ENCODE data around the gene MYCBPAP. TPM values are rescaled to one million over a fixed set of nuclear protein-coding genes. Genes with fewer than 3 reads are reported as not detected.

Gene MYCBPAP
- total RNA-seq, 1 donor from 2014 or later = 0.72 TPM

DNA sequence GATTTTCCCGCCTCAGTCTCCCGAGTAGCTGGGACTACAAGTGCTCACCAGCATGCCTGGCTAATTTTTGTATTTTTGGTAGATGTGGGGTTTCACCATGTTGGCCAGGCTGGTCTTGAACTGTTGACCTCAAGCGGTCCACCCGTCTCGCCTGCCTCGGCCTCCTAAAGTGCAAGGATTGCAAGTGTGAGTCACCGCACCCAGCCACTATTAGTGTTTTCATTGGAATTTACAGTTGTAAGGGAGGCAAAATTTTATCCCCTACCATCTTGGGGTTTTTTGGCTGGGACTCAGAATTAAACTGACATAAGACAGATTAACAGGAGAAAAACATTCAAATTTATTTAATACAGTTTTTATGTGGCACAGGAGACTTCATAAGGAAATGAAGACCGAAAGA is 12.3 kb upstream of the MYCBPAP start:
- H3K4me3 Mint-ChIP-seq (ENCODE audit: unreplicated experiment) = no peak overlapping the region
- H3K27ac Mint-ChIP-seq (ENCODE audit: unreplicated experiment) = no peak overlapping the region
- H3K27me3 Mint-ChIP-seq (ENCODE audit: unreplicated experiment) = peaks cover 2% of the 10 kb centered on the region
- no peaks in the 10 kb centered on the region for H3K9me3 Mint-ChIP-seq (ENCODE audit: unreplicated experiment)
- no peaks in the 10 kb centered on the region for H3K36me3 Mint-ChIP-seq (ENCODE audit: low read depth, unreplicated experiment)
- TF ChIP-seq, protein P1, sequence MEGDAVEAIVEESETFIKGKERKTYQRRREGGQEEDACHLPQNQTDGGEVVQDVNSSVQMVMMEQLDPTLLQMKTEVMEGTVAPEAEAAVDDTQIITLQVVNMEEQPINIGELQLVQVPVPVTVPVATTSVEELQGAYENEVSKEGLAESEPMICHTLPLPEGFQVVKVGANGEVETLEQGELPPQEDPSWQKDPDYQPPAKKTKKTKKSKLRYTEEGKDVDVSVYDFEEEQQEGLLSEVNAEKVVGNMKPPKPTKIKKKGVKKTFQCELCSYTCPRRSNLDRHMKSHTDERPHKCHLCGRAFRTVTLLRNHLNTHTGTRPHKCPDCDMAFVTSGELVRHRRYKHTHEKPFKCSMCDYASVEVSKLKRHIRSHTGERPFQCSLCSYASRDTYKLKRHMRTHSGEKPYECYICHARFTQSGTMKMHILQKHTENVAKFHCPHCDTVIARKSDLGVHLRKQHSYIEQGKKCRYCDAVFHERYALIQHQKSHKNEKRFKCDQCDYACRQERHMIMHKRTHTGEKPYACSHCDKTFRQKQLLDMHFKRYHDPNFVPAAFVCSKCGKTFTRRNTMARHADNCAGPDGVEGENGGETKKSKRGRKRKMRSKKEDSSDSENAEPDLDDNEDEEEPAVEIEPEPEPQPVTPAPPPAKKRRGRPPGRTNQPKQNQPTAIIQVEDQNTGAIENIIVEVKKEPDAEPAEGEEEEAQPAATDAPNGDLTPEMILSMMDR (IDR thresholded peaks at IDR 0.05; ENCODE audit: unreplicated experiment) = no peak
- no peak for DNase-seq (ENCODE audit: low spot score)
- no peaks in the 10 kb centered on the region for H3K4me1 Mint-ChIP-seq (ENCODE audit: unreplicated experiment)

DNA sequence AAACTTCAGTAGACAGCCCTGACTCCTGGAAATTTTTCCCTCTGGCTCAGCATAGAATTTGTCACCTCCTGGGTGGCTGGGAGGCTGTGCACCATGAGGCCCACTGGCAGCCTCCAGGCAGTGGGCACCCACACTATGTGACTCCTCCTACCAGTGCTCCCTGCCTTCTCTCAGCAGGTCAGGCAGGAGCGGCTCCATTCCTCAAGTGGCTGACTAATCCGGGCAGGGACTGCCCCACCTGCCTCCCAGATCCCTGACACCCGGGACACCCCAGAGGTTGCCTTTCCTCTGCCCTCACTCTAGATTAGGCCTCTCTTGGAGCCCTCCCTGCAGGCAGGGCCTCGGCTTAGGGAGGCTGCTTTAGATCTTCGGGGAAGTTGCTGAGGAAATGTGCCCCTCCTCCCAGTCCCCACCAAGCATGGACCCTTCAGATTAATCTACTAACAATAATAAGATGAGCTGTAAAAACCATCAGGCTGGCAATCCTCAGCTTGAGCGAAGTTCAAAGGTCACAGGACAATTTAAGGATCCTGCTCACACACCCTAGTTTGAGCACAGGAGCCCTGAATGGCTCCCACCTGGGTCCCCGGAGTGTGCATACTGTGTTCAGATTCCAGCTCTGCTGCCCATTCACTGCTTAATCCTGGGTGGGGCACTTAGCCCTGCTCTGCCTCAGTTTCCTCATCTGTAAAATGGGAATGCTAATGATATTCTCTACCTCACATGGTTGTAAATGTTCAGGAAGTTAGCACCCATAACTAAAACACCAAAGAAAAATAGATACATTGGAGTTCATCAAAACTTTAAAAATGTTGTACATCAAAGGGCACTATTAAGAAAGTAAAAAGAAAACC is 10.0 kb upstream of the MYCBPAP start:
- H3K36me3 Mint-ChIP-seq (ENCODE audit: low read depth, unreplicated experiment) = no peaks in the 10 kb centered on the region
- H3K4me3 Mint-ChIP-seq (ENCODE audit: unreplicated experiment) = peak overlapping the region; percentile 37
- H3K27me3 Mint-ChIP-seq (ENCODE audit: unreplicated experiment) = peaks cover 2% of the 10 kb centered on the region
- no peaks in the 10 kb centered on the region for H3K4me1 Mint-ChIP-seq (ENCODE audit: unreplicated experiment)
- TF ChIP-seq, protein P1 (IDR thresholded peaks at IDR 0.05; ENCODE audit: unreplicated experiment) = no peak
- H3K9me3 Mint-ChIP-seq (ENCODE audit: unreplicated experiment) = no peaks in the 10 kb centered on the region
- DNase-seq (ENCODE audit: low spot score) = no peak
- no peak overlapping the region for H3K27ac Mint-ChIP-seq (ENCODE audit: unreplicated experiment)

DNA sequence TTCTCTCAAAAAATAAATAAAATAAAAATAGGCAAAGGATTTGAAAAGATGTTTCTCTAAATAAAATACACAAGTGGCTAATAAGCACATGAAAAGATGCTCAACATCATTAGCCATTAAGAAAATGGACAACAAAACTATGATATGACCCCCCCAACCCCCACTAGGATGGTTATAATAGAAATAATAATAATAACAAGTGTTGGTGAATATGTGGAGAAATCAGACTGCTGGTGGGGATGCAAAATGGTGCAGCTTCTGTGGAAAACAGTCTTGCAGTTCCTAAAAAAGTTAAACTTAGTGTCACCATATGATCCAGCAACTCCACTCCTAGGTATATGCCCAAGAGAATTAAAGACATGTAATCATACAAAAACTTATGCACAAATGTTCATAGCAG is 9.0 kb upstream of the MYCBPAP start:
- TF ChIP-seq, protein P1 (IDR thresholded peaks at IDR 0.05; ENCODE audit: unreplicated experiment) = no peak
- no peaks in the 10 kb centered on the region for H3K36me3 Mint-ChIP-seq (ENCODE audit: low read depth, unreplicated experiment)
- no peak overlapping the region for H3K27ac Mint-ChIP-seq (ENCODE audit: unreplicated experiment)
- H3K4me1 Mint-ChIP-seq (ENCODE audit: unreplicated experiment) = peaks cover 5% of the 10 kb centered on the region
- H3K4me3 Mint-ChIP-seq (ENCODE audit: unreplicated experiment) = no peak overlapping the region
- H3K27me3 Mint-ChIP-seq (ENCODE audit: unreplicated experiment) = peaks cover 2% of the 10 kb centered on the region
- DNase-seq (ENCODE audit: low spot score) = no peak
- no peaks in the 10 kb centered on the region for H3K9me3 Mint-ChIP-seq (ENCODE audit: unreplicated experiment)

DNA sequence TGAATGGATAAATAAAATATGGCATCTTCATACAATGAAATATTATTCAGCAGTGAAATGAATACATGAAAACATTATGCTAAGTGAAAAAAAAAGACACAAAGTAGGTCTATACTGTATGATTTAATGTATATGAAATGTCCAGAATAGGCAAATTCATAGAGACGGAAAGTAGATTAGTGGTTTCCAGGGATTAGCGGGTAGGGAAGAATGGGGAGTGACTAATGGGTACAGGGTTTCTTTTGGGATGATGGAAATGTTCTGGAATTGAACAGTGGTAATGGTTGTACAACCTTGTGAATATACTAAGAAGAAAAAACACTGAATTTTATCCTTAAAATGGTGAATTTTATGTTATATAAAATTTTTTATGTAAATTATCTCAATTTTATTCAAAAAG is 8.5 kb upstream of the MYCBPAP start:
- no peaks in the 10 kb centered on the region for H3K36me3 Mint-ChIP-seq (ENCODE audit: low read depth, unreplicated experiment)
- H3K4me1 Mint-ChIP-seq (ENCODE audit: unreplicated experiment) = peaks cover 5% of the 10 kb centered on the region
- TF ChIP-seq, protein P1 (IDR thresholded peaks at IDR 0.05; ENCODE audit: unreplicated experiment) = no peak
- DNase-seq (ENCODE audit: low spot score) = no peak
- H3K27ac Mint-ChIP-seq (ENCODE audit: unreplicated experiment) = no peak overlapping the region
- H3K9me3 Mint-ChIP-seq (ENCODE audit: unreplicated experiment) = no peaks in the 10 kb centered on the region
- no peak overlapping the region for H3K4me3 Mint-ChIP-seq (ENCODE audit: unreplicated experiment)
- H3K27me3 Mint-ChIP-seq (ENCODE audit: unreplicated experiment) = peaks cover 5% of the 10 kb centered on the region

DNA sequence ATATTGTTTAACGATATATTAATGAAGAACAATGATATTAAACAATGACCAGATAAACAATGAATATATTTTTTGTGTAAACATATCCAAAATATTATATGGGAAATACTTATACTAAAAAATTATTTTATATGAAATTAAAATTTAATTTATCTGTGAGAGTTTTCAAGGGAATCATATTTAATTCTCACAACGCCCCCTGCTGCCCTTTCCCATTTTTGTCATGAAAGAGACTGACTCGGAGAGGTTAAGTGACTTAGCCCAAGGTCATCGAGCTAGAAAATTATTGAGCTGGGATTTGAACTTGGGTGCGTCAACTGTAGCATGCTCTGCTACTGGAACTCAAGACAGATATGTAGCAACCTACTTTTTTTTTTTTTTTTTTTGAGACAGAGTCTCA is 7.2 kb upstream of the MYCBPAP start:
- peaks cover 8% of the 10 kb centered on the region for H3K4me1 Mint-ChIP-seq (ENCODE audit: unreplicated experiment)
- H3K36me3 Mint-ChIP-seq (ENCODE audit: low read depth, unreplicated experiment) = no peaks in the 10 kb centered on the region
- no peak overlapping the region for H3K4me3 Mint-ChIP-seq (ENCODE audit: unreplicated experiment)
- H3K27ac Mint-ChIP-seq (ENCODE audit: unreplicated experiment) = no peak overlapping the region
- TF ChIP-seq, protein P1 (IDR thresholded peaks at IDR 0.05; ENCODE audit: unreplicated experiment) = peak; percentile 63
- H3K9me3 Mint-ChIP-seq (ENCODE audit: unreplicated experiment) = no peaks in the 10 kb centered on the region
- no peak for DNase-seq (ENCODE audit: low spot score)
- H3K27me3 Mint-ChIP-seq (ENCODE audit: unreplicated experiment) = peaks cover 3% of the 10 kb centered on the region

Measured in endothelial cell (in vitro differentiated cells).